Liver (tissue), 9 donors: Measurements from ENCODE around the gene CCDC15. TPM values are rescaled to one million over a fixed set of nuclear protein-coding genes. Genes with fewer than 3 reads are reported as not detected.

Source experiments
- DNase-seq: peaks from one replicate; pipeline ENCODE4 v3.0.0-alpha.2; 2017; ENCODE audit warnings: low spot score
- H3K27ac ChIP-seq, 2 donors: one replicate each; pipeline ENCODE4 v1.7.0; 2013; ENCODE audit warnings: inconsistent platforms in 2 of 2, low read length in 2 of 2, control low read depth in 1 of 2, low read depth in 1 of 2, mild to moderate bottlenecking in 1 of 2
- H3K27me3 ChIP-seq, 4 donors: one replicate each; pipeline versions ENCODE4 v1.6.1 to v1.7.0; 2013; ENCODE audit warnings: low read length in 3 of 4, inconsistent platforms in 1 of 4, mild to moderate bottlenecking in 1 of 4, moderate library complexity in 1 of 4; ENCODE audit not compliant: control insufficient read depth in 4 of 4, insufficient read depth in 4 of 4
- H3K36me3 ChIP-seq, 4 donors: one replicate each; pipeline versions ENCODE4 v1.6.1 to v1.7.0; 2013; ENCODE audit warnings: low read length in 3 of 4, mild to moderate bottlenecking in 3 of 4, low read depth in 1 of 4, moderate library complexity in 1 of 4; ENCODE audit not compliant: control insufficient read depth in 4 of 4, insufficient read depth in 3 of 4
- H3K4me1 ChIP-seq, 4 donors: one replicate each; pipeline versions ENCODE4 v1.6.1 to v1.7.0; 2013; ENCODE audit warnings: low read length in 3 of 4, mild to moderate bottlenecking in 3 of 4, moderate library complexity in 1 of 4; ENCODE audit not compliant: control insufficient read depth in 4 of 4, insufficient read depth in 4 of 4
- H3K4me3 ChIP-seq, 3 donors: one replicate each; pipeline versions ENCODE4 v1.6.1 to v1.7.0; 2013; ENCODE audit warnings: low read length in 3 of 3, control low read depth in 1 of 3, low read depth in 1 of 3, mild to moderate bottlenecking in 1 of 3
- H3K9ac ChIP-seq, 2 donors: one replicate each; pipeline ENCODE4 v1.7.0; 2013; ENCODE audit warnings: low read length in 2 of 2, mild to moderate bottlenecking in 2 of 2, moderate library complexity in 2 of 2, control low read depth in 1 of 2, low read depth in 1 of 2
- H3K9me3 ChIP-seq, 4 donors: one replicate each; pipeline versions ENCODE4 v1.6.1 to v1.7.0; 2013; ENCODE audit warnings: low read length in 3 of 4; ENCODE audit not compliant: control insufficient read depth in 4 of 4
- ATF3 ChIP-seq: IDR thresholded peaks from 2 replicates; pipeline ENCODE4 v1.6.1; 2016; ENCODE audit warnings: antibody characterized with exemption
- CTCF ChIP-seq: fragments of 150-350 bp; IDR thresholded peaks from 2 replicates; pipeline ENCODE4 v1.5.1; 2017; ENCODE audit warnings: improper control_type of control experiment, low read depth, low read length; ENCODE audit not compliant: missing input control
- EGR1 ChIP-seq, 2 donors: IDR thresholded peaks; 2 replicates each; pipeline ENCODE4 v1.6.1; 2016 to 2018; ENCODE audit warnings: antibody characterized with exemption in 2 of 2, low read depth in 2 of 2
- FOXA1 ChIP-seq: IDR thresholded peaks from 2 replicates; pipeline ENCODE4 v1.6.1; 2016; ENCODE audit warnings: antibody characterized with exemption
- FOXA2 ChIP-seq: IDR thresholded peaks from 2 replicates; pipeline ENCODE4 v1.6.1; 2016; ENCODE audit warnings: antibody characterized with exemption
- GABPA ChIP-seq, 2 donors: IDR thresholded peaks in 1 of 2; conservative IDR thresholded peaks in 1 of 2; 2 replicates each; pipeline ENCODE4 v1.6.1; 2016; ENCODE audit warnings: antibody characterized with exemption in 2 of 2, mild to moderate bottlenecking in 1 of 2, moderate library complexity in 1 of 2
- HNF4A ChIP-seq, 2 donors: conservative IDR thresholded peaks; 2 replicates each; pipeline ENCODE4 v1.6.1; 2016; ENCODE audit warnings: antibody characterized with exemption in 2 of 2, mild to moderate bottlenecking in 2 of 2
- HNF4G ChIP-seq: IDR thresholded peaks from 2 replicates; pipeline ENCODE4 v1.6.1; 2016; ENCODE audit warnings: antibody characterized with exemption
- JUND ChIP-seq, 2 donors: IDR thresholded peaks; 2 replicates each; pipeline ENCODE4 v1.6.1; 2016; ENCODE audit warnings: antibody characterized with exemption in 2 of 2
- MAX ChIP-seq: IDR thresholded peaks from 2 replicates; pipeline ENCODE4 v1.6.1; 2016; ENCODE audit warnings: antibody characterized with exemption
- NR2F2 ChIP-seq: IDR thresholded peaks from 2 replicates; pipeline ENCODE4 v1.6.1; 2016; ENCODE audit warnings: antibody characterized with exemption
- RAD21 ChIP-seq, 2 donors: IDR thresholded peaks; 2 replicates each; pipeline ENCODE4 v1.6.1; 2016; ENCODE audit warnings: antibody characterized with exemption in 2 of 2, mild to moderate bottlenecking in 2 of 2
- RXRA ChIP-seq, 2 donors: IDR thresholded peaks; 2 replicates each; pipeline ENCODE4 v1.6.1; 2017 to 2018; ENCODE audit warnings: antibody characterized with exemption in 2 of 2, mild to moderate bottlenecking in 1 of 2
- SP1 ChIP-seq: IDR thresholded peaks from 2 replicates; pipeline ENCODE4 v1.6.1; 2018; ENCODE audit warnings: antibody characterized with exemption, mild to moderate bottlenecking
- TAF1 ChIP-seq: conservative IDR thresholded peaks from 2 replicates; pipeline ENCODE4 v1.6.1; 2016; ENCODE audit warnings: antibody characterized with exemption, mild to moderate bottlenecking
- YY1 ChIP-seq: IDR thresholded peaks from 2 replicates; pipeline ENCODE4 v1.6.1; 2016; ENCODE audit warnings: antibody characterized with exemption, mild to moderate bottlenecking
- ZBTB33 ChIP-seq: IDR thresholded peaks from 2 replicates; pipeline ENCODE4 v1.6.1; 2016; ENCODE audit warnings: antibody characterized with exemption
- WGBS: extraction: QIAGEN DNeasy Blood & Tissue Kit; methylation state at CpG from one replicate; pipeline ENCODE4 v1.1.7; 2013; 5-methylcytosine and 5-hydroxymethylcytosine counted together
- polyA plus RNA-seq, 2 donors: library from polyadenylated mRNA; stranded (reverse) in 1 of 2; unstranded in 1 of 2; fragments of 200-250 nt in 1 of 2; fragments of >200 nt in 1 of 2; fragmentation: Nextera tagmentation in 1 of 2; extraction: Ambion mirVana in 1 of 2; gene quantifications; one replicate each; pipeline versions ENCODE4 v1.2.1 to v1.2.3, GENCODE V29; 2013 to 2015
- total RNA-seq, 2 donors: library from RNA; depleted of rRNA; stranded (reverse); fragments of >200 nt; gene quantifications; one replicate each; pipeline ENCODE4 v1.2.3, GENCODE V29; 2014
- donor health status: healthy.
- donor health status: healthy.
- donor health status: healthy.
- donor health status: healthy.
- donor health status: healthy.

Gene CCDC15
- total and polyA plus RNA-seq, 4 donors: 0.35 to 3.5 (median 0.88) TPM

- Histone ChIP-seq H3K4me1 (peaks cover 0 to 2% (median 0%) of the 10 kb centered on the region in 4 donors), H3K36me3 (no peaks in the 10 kb centered on the region), H3K27me3 (no peaks in the 10 kb centered on the region), H3K27ac (no peak overlapping the region), H3K4me3 (no peak overlapping the region), H3K9me3 (no peaks in the 10 kb centered on the region), H3K9ac (no peak overlapping the region)
- no peak for TF ChIP-seq RAD21 (IDR thresholded peaks at IDR 0.05)
- TF ChIP-seq SP1: no peak
- TF ChIP-seq FOXA1: no peak
- TF ChIP-seq CTCF: no peak
- no peak for TF ChIP-seq RXRA (IDR thresholded peaks at IDR 0.05)
- TF ChIP-seq ATF3: no peak
- no peak for TF ChIP-seq NR2F2
- no peak for TF ChIP-seq HNF4G
- no peak for TF ChIP-seq GABPA (IDR thresholded peaks at IDR 0.05 in 1 of 2, conservative IDR thresholded peaks at IDR 0.05 in 1 of 2)
- TF ChIP-seq FOXA2: no peak
- TF ChIP-seq TAF1: no peak
- no peak for TF ChIP-seq YY1
- TF ChIP-seq JUND (IDR thresholded peaks at IDR 0.05): no peak
- no peak for TF ChIP-seq ZBTB33
- 87% methylated on average over 14 of the region's 14 CpGs for whole genome bisulfite sequencing
- DNase-seq: no peak
Observed at GRCh38 chr11:125086633-125087296, 132.8 kb downstream of the CCDC15 start.

- DNase-seq: no peak
- 93% methylated on average over 2 of the region's 2 CpGs for WGBS
- TF ChIP-seq NR2F2 (no peak), EGR1 (IDR thresholded peaks at IDR 0.05; ENCODE audit: low read depth in 2 of 2) (no peak), HNF4A (conservative IDR thresholded peaks at IDR 0.05) (no peak), MAX (no peak), HNF4G (no peak)
- H3K27me3 ChIP-seq: no peaks in the 10 kb centered on the region
- no peak overlapping the region for H3K27ac ChIP-seq
- peaks cover 0 to 2% (median 0%) of the 10 kb centered on the region in 4 donors for H3K4me1 ChIP-seq
- H3K36me3 ChIP-seq: peaks cover 0 to 2% (median 0%) of the 10 kb centered on the region in 4 donors
- no peak overlapping the region for H3K4me3 ChIP-seq
- no peaks in the 10 kb centered on the region for H3K9me3 ChIP-seq
- no peak overlapping the region for H3K9ac ChIP-seq
Observed at GRCh38 chr11:125088123-125088522, 134.1 kb downstream of the CCDC15 start.
